EL (cell line): ENCODE data around the gene SRGAP2.
"Not testable (repeated sequence)": the region's sequence is repeated elsewhere in the genome, so short reads cannot be mapped to it uniquely, and the experiment has no call there.

Experiments
- DNase-seq: peaks from one replicate; pipeline ENCODE4 v3.0.0-alpha.2; 2016

Gene SRGAP2

DNA sequence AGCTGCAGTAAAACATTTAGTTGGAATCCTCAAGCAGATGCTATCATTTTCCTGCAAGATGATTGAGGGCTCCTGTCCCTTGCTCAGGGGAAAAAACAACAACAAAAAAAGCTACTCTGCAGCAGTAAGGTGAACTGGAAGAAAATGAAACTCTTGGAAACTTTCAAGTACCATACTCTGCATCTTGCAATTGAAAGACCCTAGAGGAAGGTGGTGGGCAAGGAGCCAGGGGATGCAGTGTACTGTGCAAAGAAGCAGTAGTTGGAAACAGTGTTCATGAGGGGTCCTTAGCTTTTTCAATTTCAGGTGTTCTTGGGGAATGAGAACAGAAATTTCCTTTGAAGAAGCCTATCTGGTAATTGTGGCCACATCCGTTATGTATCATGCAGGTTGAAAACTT lies 7.5 kb downstream of the SRGAP2 start:
- DNase-seq = not testable (repeated sequence)

- not testable (repeated sequence) for DNase-seq
Measured at GRCh38 chr1:206215600-206216392, 12.5 kb downstream of the SRGAP2 start.

DNA sequence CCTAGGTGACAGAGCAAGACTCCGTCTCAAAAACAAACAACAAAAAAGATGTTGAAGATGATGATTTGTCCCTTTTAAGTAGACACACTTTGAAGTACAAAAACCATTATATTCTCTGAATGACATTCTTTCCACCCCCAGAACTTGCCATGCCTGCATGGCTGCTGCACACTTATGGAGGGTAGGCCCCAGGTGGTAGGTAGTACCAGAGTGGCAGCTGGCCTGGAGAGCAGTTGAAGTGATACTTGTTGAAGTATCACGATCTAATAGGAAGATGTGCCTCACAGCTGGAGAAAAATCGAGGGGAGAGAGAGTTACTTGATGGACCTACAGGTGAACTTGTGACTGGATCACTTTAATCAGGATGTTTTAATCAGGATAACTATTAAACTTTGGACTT lies 14.9 kb downstream of the SRGAP2 start:
- not testable (repeated sequence) for DNase-seq

- not testable (repeated sequence) for DNase-seq
Measured at GRCh38 chr1:206218765-206219164, 15.4 kb downstream of the SRGAP2 start.

GRCh38 chr1:206219514-206220331 lies 16.4 kb downstream of the SRGAP2 start:
- DNase-seq = not testable (repeated sequence)

GRCh38 chr1:206220332-206221000 lies 17.1 kb downstream of the SRGAP2 start:
- DNase-seq = peak; percentile 6

- not testable (repeated sequence) for DNase-seq
Measured at GRCh38 chr1:206221585-206221984, 18.2 kb downstream of the SRGAP2 start.

DNA sequence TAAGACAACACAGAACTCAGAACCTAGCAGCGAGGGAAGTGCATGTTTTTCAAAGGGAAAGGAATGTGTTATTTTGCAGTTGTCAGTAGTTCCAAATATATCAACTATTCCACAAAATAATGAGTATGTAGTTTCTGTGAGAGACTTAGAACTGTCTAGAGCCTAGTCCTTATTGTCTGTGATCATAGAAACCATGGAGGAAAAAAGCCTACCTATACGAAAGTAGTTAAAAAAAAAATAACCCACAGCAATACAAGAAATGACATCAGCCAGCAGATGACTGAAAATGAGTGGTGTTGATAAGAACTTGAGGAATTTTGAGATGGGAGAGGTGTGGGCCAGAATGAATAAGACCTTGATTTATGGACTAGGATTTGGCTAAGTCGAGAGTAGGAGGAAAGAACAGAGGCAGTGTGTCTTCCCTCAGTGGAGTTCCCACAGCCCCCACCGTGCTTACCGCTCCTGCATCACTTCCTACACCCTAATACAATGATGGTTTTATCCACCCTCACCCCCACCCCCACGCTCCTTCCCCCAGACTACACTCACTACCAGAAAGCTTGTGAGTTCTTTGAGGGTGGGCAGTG lies 20.9 kb downstream of the SRGAP2 start:
- DNase-seq = not testable (repeated sequence)

DNA sequence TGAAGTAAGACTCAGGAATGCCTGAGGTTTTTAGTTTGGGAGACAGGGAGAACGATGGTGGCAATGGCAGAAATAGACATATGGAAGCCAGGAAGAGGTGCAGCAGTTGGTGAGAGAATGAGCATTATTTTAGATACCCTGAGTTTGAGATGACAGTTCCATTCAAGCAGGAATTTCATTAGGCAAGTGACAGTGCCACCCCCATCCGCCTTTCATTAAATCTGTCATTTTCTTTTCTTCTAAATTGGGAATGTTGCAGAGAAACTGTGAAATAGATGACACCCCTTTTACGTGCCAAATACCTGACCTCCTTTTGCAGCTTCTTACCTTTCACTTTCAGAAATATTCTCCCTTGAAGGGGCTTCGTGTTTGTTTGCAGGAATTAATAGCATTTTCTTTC lies 22.0 kb downstream of the SRGAP2 start:
- not testable (repeated sequence) for DNase-seq

GRCh38 chr1:206226886-206227285 lies 23.5 kb downstream of the SRGAP2 start:
- DNase-seq = not testable (repeated sequence)

DNA sequence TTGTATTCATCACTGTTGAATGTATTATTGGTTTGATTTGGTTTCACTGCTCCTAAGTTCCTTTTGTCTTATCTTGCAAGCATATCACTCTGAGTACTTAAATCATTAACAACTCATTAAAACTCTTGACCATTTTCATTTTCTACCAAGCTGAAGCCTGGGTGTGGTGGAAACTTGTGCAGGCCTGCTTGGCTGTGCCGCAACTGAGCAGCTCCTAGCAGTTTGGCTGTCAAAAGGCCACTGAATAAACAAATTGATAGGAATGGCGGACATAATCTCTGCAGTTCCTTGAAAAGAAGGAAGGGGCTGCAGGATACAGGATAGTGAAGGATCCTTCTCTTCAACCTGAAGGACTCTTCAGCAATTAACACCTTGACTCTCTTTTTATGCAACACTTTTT lies 25.9 kb downstream of the SRGAP2 start:
- DNase-seq = not testable (repeated sequence)

DNA sequence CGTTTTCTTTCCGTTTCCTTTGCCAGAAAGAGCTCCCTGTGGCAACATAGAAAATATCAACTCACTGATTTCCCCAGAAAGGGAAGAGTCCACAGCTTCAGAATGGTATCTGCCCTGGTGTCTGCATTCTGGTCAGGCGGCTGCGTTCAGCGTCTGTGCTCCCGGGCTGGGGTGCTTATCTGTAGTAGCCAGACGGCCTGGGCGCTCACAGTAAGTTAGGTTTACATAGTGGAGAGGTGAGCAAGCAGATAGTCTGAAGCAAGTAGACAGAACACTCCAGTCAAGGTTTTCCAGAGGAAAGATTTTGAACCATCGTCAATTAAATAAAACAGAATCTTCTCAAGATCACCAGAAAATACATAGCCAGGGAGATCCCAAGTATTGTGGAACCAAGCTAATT lies 28.6 kb downstream of the SRGAP2 start:
- not testable (repeated sequence) for DNase-seq

DNA sequence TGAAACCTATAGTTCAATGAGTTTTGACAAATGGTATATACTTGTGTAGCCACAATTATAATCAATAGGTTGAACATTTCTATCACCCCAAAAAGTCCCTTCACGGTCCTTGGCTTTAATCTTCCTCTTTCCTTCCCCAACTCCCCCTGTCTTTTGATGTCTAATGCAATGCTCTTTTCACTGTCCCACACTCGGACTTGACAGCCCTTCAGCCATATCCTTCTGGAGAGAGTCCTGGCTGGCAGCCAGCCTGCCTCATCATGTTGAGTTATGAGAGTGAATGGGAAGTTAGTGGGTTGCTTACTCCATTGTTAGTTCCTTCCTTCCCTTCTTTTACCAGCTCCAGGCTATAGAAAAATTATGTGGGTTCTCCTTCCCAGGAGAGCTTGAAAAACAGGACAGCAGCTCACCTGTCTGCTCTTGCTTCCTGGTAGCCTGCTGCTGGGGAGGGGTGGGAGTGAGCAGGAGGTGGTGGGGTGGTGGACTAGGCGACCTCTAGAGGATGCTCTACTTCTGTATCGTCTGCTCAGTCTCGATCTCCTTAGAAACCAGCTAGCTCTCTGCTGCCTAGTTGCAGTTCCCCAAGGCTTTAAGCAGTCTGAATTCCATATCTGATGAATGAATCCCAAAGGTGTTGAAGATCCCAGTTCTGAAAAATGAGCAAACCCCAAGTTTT lies 29.8 kb downstream of the SRGAP2 start:
- DNase-seq = not testable (repeated sequence)

DNA sequence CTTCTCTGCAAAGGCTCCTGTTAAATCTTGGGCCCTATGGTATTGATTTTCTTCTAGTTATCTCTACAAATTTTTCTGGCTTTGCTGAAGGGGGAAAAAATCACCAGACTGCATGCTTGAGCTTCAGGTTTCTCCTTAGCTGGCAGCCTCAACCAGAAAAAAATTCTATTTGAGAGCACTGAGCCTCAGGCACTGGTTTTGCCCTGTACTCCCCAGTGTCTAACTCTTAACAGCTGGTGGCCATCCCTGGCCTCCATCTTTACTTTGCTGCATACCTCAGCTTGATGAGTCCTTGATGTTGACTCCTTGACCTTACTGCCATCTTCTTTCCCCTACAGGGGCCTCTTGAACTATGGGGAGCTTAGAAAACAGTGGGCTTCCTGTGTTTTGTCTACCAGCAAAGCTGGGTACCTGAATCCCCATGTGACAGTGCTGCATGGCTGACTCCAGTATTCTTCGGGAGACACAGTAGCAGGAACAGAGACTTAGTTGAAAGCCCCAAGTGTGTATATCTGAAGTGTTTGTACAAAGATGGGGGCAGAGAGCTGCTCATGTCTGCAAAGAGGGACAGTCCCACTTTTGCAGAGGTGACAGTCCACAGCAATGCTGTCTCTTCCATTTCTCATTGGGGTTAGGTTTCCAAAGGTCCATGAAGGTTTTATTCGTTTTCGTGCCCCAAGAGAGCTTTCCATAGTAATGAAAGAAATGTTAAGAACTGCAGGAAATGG lies 31.0 kb downstream of the SRGAP2 start:
- not testable (repeated sequence) for DNase-seq

DNA sequence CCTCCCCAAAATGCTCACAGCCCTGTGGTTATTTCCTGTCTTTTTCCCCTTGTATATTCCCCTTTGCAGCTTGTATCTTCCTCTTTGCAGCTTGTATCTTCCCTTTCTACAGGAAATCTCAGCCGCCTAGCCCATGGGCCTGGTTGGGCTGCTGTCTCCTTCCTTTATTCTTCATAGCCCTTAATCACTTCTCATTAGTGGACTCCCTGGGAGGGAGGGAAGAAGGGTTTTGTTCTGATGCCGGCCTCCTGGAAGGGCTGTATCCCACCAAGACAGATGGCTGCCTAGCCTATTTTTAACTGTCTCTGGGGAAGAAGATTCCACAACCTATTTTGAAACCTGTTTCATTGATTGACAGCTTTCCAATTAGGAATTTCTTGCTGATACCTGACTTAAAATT lies 31.8 kb downstream of the SRGAP2 start:
- DNase-seq = not testable (repeated sequence)

GRCh38 chr1:206240288-206240687 lies 36.9 kb downstream of the SRGAP2 start:
- DNase-seq = peak; percentile 1

GRCh38 chr1:206243335-206243734 lies 40.0 kb downstream of the SRGAP2 start:
- DNase-seq = not testable (repeated sequence)

- not testable (repeated sequence) for DNase-seq
Measured at GRCh38 chr1:206245479-206245878, 42.1 kb downstream of the SRGAP2 start.

DNA sequence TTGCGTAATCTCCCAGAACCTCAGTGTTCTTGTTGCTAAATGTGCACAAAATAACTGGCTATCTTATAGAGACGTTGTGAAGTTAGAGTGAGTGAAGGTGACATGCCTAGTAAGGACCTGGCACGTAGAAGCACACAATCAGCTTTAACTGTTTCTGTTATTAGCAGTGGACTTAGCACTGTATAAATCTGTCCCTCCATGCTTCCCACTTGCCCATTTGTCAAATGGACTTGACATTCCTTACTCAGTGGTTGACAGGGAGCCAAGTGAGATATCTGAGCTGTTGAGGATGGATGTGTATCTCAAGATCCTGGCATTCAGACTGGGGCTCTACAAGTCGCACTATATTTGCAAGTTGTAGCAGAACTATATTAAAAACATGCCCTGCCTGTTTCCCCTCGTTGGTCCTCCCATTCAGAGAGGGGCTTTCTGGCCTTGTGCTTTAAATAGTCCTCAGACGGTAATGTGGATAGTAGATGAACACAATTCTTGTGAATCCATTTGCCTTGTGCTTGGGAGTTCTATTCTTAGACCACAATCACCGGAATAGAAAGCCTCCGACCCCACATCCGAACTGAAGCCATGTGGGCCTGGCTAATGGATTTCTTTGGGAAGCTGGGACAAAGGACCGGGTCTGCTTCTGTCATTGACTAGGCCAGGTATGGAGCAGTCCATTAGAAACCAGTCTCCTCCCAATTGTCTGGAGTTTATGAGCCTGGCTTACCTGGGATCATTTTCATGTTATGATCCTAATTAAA lies 43.0 kb downstream of the SRGAP2 start:
- not testable (repeated sequence) for DNase-seq

DNA sequence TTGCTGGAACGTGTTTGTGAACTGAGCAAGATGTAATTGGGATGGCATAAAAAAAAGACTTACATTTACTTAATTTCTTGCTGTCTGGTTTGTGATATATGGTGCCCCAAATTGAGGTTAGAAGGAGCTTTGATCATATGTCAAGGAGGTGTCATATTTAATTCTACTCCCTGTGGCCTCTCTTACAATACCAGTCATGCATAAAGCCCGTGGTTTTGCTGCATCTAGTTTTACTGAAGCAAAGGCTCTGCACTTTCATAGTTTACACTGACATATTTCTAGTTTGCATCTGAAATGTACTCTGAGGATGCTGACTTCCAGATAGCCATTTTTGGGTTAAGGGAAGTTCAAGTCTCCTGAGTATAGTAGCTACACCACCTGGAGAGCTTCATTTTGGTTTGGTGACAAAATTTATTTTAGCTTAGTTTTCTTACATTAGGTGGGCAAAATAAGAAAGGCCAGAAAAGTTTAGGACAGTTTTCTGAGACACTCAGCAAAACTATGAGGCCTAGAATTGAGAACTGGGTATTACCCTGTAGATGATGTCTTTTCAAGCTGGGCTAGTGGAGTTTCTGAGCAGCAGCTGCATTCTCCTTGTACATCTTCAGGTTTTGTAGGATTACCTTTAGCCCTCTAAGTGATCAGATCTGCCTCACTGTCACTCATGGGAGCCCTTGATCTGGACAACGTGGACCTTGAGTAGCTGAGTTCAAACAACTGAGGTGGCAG lies 47.8 kb downstream of the SRGAP2 start:
- not testable (repeated sequence) for DNase-seq
